ENCODE results near the gene DMRTC2.
"Not testable (repeated sequence)": the region's sequence is repeated elsewhere in the genome, so short reads cannot be mapped to it uniquely, and the experiment has no call there.

DMRTC2 gene

DNA sequence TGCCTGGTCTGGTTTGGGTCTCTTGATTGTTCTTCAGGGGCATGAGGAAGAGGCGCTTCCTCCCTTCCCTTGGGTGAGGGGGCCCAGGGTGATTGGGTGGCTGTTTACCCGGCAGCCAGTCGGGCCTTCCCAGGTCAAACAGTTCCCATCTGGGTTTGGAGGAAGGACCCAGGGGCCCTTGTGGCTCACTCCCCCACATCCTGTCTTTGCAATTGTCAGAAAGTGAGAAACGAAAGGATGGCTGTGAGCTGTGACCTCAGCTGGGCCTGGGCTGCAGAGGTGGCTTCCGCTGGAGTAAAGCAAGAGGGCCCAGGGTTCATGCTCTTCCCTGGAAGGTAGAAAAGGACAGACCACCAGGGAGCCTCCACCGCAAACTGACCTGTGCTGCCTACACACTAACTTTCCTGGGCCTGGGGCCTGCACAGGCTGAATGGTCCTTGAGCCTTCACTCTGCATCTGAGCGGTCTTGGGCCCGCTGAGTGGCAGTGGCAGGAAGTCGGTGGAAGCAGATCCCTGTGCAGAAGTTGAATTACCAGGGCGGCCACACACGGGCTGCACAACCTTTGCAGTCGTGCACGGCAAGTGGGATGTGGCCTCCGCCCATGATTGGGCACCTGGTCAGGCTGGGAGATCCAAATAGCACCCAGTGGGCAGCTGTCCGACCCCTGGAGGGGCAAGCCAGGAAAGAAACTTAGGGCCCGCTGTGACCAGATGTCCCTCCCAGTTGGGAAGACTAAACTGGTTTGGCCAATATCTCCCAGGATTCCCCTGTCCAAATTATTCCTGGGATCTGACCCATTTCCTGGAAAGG, 26.9 kb downstream of the DMRTC2 start:
- no peak for DNase-seq

DNA sequence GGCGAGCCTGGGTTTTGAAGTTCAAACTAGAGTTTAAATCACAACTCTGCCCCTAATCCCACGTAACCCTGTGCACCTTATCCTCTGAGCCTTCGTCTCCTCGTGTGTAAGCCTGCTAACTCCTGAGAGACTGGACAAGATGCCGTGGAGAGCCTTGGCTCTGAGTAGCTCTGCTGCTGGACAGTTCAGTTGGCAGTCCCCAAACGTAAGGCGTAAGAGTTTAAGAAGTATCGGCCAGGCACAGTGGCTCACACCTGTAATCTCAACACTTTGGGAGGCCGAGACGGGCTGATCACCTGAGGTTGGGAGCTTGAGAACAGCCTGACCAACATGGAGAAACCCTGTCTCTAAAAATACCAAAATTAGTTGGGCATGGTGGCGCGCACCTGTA, 27.5 kb downstream of the DMRTC2 start:
- DNase-seq: no peak

DNA sequence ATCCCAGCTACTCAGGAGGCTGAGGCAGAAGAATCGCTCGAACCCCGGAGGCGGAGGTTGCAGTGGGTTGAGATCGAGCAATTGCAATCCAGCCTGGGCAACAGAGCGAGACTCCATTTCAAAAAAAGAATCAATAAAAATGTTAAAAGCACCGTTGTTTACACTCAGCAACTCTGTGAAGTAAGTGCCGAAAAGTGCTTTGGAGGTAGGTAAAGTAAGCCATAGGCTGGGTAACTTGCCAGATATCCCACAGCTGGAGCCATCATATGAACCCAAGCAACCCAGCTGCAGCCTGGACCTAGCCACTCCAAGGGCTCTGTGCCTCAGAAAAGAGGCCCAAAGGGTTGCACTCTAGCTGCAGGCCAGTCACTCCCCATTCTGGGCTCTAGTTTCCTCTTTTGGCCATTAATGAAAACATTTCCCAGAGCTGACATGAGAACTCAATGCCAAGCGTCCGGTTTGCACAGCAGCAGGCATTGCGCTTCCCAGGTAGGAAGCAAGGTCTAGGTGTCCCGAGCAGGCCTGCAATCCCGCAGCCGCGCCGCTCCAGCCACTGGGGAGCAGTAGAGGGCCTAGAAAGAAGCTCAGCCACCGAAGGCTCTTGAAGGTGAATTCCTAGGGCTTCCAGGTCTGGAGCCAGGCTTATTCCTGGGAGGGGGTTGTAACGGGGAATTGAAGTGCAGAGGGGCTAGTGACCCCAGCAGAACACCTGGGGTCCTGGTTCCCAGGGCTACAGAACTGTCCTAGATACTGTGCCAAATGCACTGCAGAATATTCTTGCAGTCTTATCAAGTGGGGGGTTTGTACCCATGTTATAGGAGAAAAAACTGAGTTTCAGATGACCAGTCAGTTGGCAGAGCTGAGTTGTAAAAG, 28.2 kb downstream of the DMRTC2 start:
- DNase-seq: peak; percentile 43 to 83 (median 69)

DNA sequence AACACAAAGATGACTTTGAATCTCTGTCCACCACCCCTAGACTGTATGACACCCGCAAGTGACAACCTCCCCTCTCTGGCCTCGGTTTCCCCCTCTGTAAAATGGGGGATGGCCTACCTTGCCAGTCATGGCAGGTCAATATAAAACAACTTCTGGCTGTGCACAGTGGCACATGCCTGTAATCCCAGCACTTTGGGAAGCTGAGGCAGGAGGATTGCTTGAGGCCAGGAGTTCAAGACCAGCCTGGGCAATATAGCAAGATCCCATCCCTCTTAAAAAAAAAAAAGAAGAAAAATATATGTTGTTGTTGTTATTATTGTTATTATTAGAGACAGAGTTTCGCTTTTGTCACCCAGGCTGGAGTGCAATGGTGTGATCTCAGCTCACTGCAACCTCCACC, 31.1 kb downstream of the DMRTC2 start:
- not testable (repeated sequence) for DNase-seq

GRCh38 chr19:41876847-41877832, 32.3 kb downstream of the DMRTC2 start, which contains the start of gene CD79A:
Gene CD79A (plus strand): TSS chr19:41877279. CDS start chr19:41877305, 26 bp downstream.
- DNase-seq: no peak

GRCh38 chr19:41877916-41878905, 33.4 kb downstream of the DMRTC2 start:
- no peak for DNase-seq

GRCh38 chr19:41879080-41879479, 34.2 kb downstream of the DMRTC2 start:
- no peak for DNase-seq

DNA sequence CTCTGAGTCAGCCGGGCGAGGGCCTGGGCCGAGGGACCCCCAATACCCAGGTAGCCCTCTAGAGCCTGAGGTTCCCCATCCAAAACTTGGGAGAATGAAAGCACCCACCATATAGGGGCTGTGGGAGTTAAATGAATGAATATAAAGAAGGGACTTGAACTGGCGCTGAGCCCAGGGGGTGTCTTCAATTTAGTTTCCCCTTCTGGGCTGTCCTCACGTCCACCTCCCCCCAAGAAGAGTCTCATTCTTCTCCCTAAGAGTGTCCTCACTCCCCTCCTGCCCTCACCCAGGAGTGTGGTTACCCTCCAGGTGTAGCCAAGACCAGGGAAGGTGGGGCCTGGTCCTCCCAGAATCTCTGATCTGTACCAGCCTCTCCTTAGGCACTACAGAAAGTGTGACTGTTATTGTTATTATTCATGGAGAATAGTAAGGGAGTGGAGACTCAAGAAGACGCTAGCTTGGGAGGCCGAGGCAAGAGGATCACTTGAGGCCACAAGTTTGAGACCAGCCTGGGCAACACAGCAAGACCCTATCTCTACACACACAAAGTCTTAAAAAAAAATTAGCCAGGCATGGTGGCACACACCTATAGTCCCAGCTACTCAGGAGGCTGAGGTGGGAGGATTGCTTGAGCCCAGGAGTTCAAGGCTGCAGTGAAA, 35.0 kb downstream of the DMRTC2 start:
- no peak for DNase-seq

DNA sequence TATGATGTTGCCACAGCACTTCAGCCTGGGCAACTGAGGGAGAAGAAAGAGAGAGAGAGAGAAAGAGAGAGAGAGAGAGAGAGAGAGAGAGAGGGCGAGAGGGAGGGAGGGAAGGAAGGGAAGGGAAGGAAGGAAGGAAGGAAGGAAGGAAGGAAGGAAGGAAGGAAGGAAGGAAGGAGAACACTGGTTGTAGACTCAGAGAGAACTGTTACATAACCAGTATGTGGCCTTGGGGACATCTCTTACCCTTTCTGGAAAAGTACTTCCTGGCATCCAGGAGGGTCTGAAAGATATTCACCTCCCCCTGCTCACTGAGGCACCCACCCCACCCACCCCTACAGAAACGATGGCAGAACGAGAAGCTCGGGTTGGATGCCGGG, 35.5 kb downstream of the DMRTC2 start:
- no peak for DNase-seq

DNA sequence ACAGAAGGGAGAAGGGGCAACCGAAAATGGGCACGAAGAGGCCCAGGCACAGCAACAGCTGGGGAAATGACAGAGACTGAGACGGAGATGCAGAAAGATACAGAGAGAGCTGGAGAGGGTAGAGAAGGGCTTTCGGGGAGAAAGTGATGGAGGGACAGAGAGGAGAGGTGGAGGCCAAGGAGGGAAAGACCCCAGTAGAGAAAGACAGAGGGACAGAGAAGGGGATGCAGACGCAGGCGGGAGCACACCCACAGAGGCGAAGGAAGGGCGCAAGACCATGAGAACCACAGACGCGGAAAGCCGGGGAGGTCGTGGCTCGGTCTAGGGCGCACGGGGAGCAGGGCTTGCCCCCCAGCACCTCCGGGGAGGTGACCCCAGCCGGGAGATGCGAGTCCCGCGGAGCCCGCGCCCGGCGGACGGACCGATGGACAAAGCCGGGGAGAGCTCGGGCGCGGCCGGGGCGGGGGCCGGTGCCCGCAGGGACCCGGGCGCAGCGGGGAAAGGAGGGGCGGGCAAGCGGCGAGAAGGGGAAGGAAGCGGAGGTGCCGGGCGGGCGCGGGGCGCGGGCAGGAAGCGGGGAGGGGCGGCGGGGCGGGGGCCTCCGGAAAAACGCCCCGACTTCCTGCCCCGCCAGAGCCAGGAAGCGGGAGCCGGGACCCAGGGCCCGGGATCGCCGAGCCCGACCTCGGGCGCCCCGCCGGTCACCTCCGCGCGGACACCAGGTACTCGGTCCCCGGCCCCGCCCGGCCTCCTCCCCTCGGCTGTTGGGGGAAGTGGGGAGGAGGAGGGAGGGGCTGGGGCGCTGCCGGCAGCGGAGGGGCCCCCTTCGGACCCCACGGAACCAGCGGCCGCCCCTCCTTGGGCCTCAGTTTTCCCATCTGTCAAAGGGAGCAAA, 38.0 kb downstream of the DMRTC2 start, which contains the start of gene ARHGEF1:
ARHGEF1 (plus strand) TSS at position 617 of the 895 bp plus-strand sequence. CDS start 4,899 bp downstream, outside the sequence.
- DNase-seq: peak in 2 of 3 experiments; percentile 50 to 58

GRCh38 chr19:41883463-41883820, 38.6 kb downstream of the DMRTC2 start:
- peak in 1 of 3 experiments; percentile 48 for DNase-seq

- peak; percentile 92 to 99 (median 94) for DNase-seq
Observed at GRCh38 chr19:41883821-41884733, 39.2 kb downstream of the DMRTC2 start.

- DNase-seq: no peak
Observed at GRCh38 chr19:41886761-41887710, 42.2 kb downstream of the DMRTC2 start.

DNA sequence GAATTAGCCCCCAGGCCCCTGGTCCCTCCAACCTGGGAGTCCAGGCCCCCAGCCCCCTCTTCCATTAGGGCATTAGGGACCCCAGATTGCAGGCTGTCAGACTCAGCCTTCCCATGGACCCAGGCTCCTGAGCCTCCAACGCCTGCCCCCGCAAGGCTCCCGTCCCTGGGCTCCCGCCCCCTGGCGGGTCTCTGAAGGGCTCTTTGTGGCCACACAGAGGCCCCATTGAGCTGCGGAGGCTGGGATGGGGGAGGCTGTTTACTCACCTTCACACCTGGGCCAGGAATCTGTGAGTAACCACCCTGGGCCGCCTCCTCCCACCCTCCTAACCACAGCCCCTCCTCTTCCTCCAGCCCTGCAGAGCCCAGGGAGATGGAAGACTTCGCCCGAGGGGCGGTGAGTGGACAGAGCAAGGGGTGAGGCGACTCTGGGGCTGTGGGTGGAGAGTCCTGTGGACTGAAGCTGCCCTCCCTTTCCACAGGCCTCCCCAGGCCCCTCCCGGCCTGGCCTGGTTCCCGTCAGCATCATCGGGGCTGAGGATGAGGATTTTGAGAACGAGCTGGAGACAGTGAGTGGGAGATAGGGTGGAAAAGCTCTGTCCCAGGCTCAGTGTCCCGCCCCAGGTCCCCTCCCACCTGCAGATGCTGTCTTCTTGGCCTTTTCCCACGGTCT, 43.0 kb downstream of the DMRTC2 start:
- peak in 2 of 3 experiments; percentile 6 to 90 for DNase-seq

GRCh38 chr19:41888926-41889325, 44.1 kb downstream of the DMRTC2 start:
- DNase-seq: no peak

- no peak for DNase-seq
Observed at GRCh38 chr19:41889896-41890295, 45.1 kb downstream of the DMRTC2 start.

DNA sequence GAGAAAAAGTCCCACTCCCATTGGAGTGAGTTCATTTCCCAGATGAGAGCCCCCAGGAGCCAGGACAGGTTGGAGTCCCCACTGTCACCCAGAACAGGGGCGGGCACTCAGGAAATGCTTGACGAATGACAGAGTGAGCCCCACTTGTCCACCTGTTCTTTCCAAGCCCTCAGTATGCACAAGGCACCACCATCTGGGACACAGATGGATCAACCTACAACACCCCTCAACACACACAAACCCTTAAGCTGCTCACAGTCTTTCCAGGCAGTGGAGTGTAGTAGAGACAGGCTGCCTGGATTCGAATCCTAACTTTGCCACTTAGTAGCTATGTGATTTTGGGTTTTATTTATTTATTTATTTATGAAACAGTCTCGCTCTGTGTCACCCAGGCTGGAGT, 46.1 kb downstream of the DMRTC2 start:
- DNase-seq: no peak
